ENCODE measurements around the gene CCBE1. TPM values are rescaled to one million over a fixed set of nuclear protein-coding genes. Genes with fewer than 3 reads are reported as not detected.

Gene CCBE1
- total and polyA plus RNA-seq, 5 experiments from 2014 or later = 0.36 TPM; not detected in 4

GRCh38 chr18:59467497-59467896 lies 229.7 kb downstream of the CCBE1 start:
- H3K27ac Mint-ChIP-seq = no peak overlapping the region
- ATAC-seq (no peak), DNase-seq (no peak)
- no peaks in the 10 kb centered on the region for H3K4me1 Mint-ChIP-seq
- no peak overlapping the region for H3K4me3 Mint-ChIP-seq
- H3K9me3 Mint-ChIP-seq = peaks cover 0 to under 1% (median 0%) of the 10 kb centered on the region in 9 donors
- no peaks in the 10 kb centered on the region for H3K36me3 Mint-ChIP-seq
- H3K27me3 Mint-ChIP-seq = peaks cover 2 to 19% (median 12%) of the 10 kb centered on the region in 5 donors
- POLR2A ChIA-PET = no interaction called here

- no peak overlapping the region for H3K4me3 Mint-ChIP-seq
- no peak overlapping the region for H3K27ac Mint-ChIP-seq
- POLR2A ChIA-PET = no interaction called here
- H3K27me3 Mint-ChIP-seq = peaks cover 2 to 19% (median 11%) of the 10 kb centered on the region in 5 donors
- no peaks in the 10 kb centered on the region for H3K9me3 Mint-ChIP-seq
- no peaks in the 10 kb centered on the region for H3K4me1 Mint-ChIP-seq
- no peak for DNase-seq
- H3K36me3 Mint-ChIP-seq = no peaks in the 10 kb centered on the region
- no peak for ATAC-seq
Observed at GRCh38 chr18:59466980-59467379, 230.2 kb downstream of the CCBE1 start.

GRCh38 chr18:59464486-59464885 lies 232.7 kb downstream of the CCBE1 start:
- no peak overlapping the region for H3K27ac Mint-ChIP-seq
- H3K9me3 Mint-ChIP-seq = no peaks in the 10 kb centered on the region
- ATAC-seq (no peak), DNase-seq (no peak)
- peaks cover 2 to 19% (median 11%) of the 10 kb centered on the region in 5 donors for H3K27me3 Mint-ChIP-seq
- H3K36me3 Mint-ChIP-seq = no peaks in the 10 kb centered on the region
- no peaks in the 10 kb centered on the region for H3K4me1 Mint-ChIP-seq
- POLR2A ChIA-PET = no interaction called here
- no peak overlapping the region for H3K4me3 Mint-ChIP-seq

- no peak overlapping the region for H3K4me3 Mint-ChIP-seq
- no peaks in the 10 kb centered on the region for H3K36me3 Mint-ChIP-seq
- POLR2A ChIA-PET = no interaction called here
- DNase-seq = no peak
- H3K4me1 Mint-ChIP-seq = no peaks in the 10 kb centered on the region
- no peak for ATAC-seq
- no peaks in the 10 kb centered on the region for H3K9me3 Mint-ChIP-seq
- no peak overlapping the region for H3K27ac Mint-ChIP-seq
- peaks cover 2 to 34% (median 12%) of the 10 kb centered on the region in 5 donors for H3K27me3 Mint-ChIP-seq
Observed at GRCh38 chr18:59461171-59461570, 236.1 kb downstream of the CCBE1 start.

GRCh38 chr18:59460072-59460420 lies 237.2 kb downstream of the CCBE1 start:
- POLR2A ChIA-PET = no interaction called here
- H3K27me3 Mint-ChIP-seq = peaks cover 2 to 23% (median 9%) of the 10 kb centered on the region in 5 donors
- no peaks in the 10 kb centered on the region for H3K36me3 Mint-ChIP-seq
- ATAC-seq = no peak
- DNase-seq = no peak
- no peak overlapping the region for H3K27ac Mint-ChIP-seq
- H3K4me1 Mint-ChIP-seq = no peaks in the 10 kb centered on the region
- H3K9me3 Mint-ChIP-seq = no peaks in the 10 kb centered on the region
- H3K4me3 Mint-ChIP-seq = no peak overlapping the region

- Mint-ChIP-seq H3K27ac (no peak overlapping the region), H3K9me3 (no peaks in the 10 kb centered on the region), H3K36me3 (no peaks in the 10 kb centered on the region), H3K4me1 (no peaks in the 10 kb centered on the region), H3K27me3 (peaks cover 2 to 18% (median 9%) of the 10 kb centered on the region in 5 donors), H3K4me3 (no peak overlapping the region)
- peak in 1 of 10 donors; percentile 0 for DNase-seq
- no peak for ATAC-seq
- POLR2A ChIA-PET = no interaction called here
Observed at GRCh38 chr18:59459369-59460071, 237.7 kb downstream of the CCBE1 start.

- no peak for DNase-seq
- H3K9me3 Mint-ChIP-seq = no peaks in the 10 kb centered on the region
Observed at GRCh38 chr18:59458575-59458974, 238.6 kb downstream of the CCBE1 start.

GRCh38 chr18:59456657-59457056 lies 240.6 kb downstream of the CCBE1 start:
- H3K4me3 Mint-ChIP-seq = no peak overlapping the region
- no peak overlapping the region for H3K27ac Mint-ChIP-seq
- H3K36me3 Mint-ChIP-seq = no peaks in the 10 kb centered on the region
- no peak for DNase-seq
- H3K9me3 Mint-ChIP-seq = no peaks in the 10 kb centered on the region
- peaks cover 0 to 16% (median 7%) of the 10 kb centered on the region in 5 donors for H3K27me3 Mint-ChIP-seq
- POLR2A ChIA-PET = no interaction called here
- no peaks in the 10 kb centered on the region for H3K4me1 Mint-ChIP-seq
- ATAC-seq = no peak

More at GRCh38 chr18:59458575-59458974, 238.6 kb downstream of the CCBE1 start:
- no peaks in the 10 kb centered on the region for H3K36me3 Mint-ChIP-seq
- peaks cover 2 to 16% (median 7%) of the 10 kb centered on the region in 5 donors for H3K27me3 Mint-ChIP-seq
- POLR2A ChIA-PET = no interaction called here
- H3K4me3 Mint-ChIP-seq = no peak overlapping the region
- ATAC-seq = no peak
- H3K27ac Mint-ChIP-seq = no peak overlapping the region
- H3K4me1 Mint-ChIP-seq = no peaks in the 10 kb centered on the region

GRCh38 chr18:59455728-59456276 lies 241.4 kb downstream of the CCBE1 start:
- DNase-seq (no peak), ATAC-seq (no peak)
- Mint-ChIP-seq H3K9me3 (no peaks in the 10 kb centered on the region), H3K4me1 (no peaks in the 10 kb centered on the region), H3K27ac (peak overlapping the region in 1 of 10 donors; percentile 60), H3K27me3 (peaks cover 0 to 16% (median 7%) of the 10 kb centered on the region in 5 donors), H3K4me3 (no peak overlapping the region), H3K36me3 (no peaks in the 10 kb centered on the region)
- POLR2A ChIA-PET = no interaction called here

- H3K9me3 Mint-ChIP-seq = no peaks in the 10 kb centered on the region
- no peaks in the 10 kb centered on the region for H3K36me3 Mint-ChIP-seq
- H3K27me3 Mint-ChIP-seq = peaks cover 0 to 16% (median 7%) of the 10 kb centered on the region in 5 donors
- no peaks in the 10 kb centered on the region for H3K4me1 Mint-ChIP-seq
- peak overlapping the region in 1 of 10 donors; percentile 71 for H3K27ac Mint-ChIP-seq
- ATAC-seq = no peak
- DNase-seq = no peak
- H3K4me3 Mint-ChIP-seq = no peak overlapping the region
- POLR2A ChIA-PET = no interaction called here
Observed at GRCh38 chr18:59454909-59455727, 242.1 kb downstream of the CCBE1 start.

GRCh38 chr18:59453468-59453961 lies 243.7 kb downstream of the CCBE1 start:
- peaks cover 0 to 9% (median 4%) of the 10 kb centered on the region in 5 donors for H3K27me3 Mint-ChIP-seq
- POLR2A ChIA-PET = no interaction called here

GRCh38 chr18:59451963-59452362 lies 245.3 kb downstream of the CCBE1 start:
- DNase-seq (no peak), ATAC-seq (no peak)
- H3K4me1 Mint-ChIP-seq = no peaks in the 10 kb centered on the region
- no peak overlapping the region for H3K27ac Mint-ChIP-seq
- peaks cover 0 to 6% (median 0%) of the 10 kb centered on the region in 5 donors for H3K27me3 Mint-ChIP-seq
- H3K9me3 Mint-ChIP-seq = no peaks in the 10 kb centered on the region
- H3K4me3 Mint-ChIP-seq = no peak overlapping the region
- no peaks in the 10 kb centered on the region for H3K36me3 Mint-ChIP-seq
- POLR2A ChIA-PET = no interaction called here

More at GRCh38 chr18:59453468-59453961, 243.7 kb downstream of the CCBE1 start:
- Mint-ChIP-seq H3K36me3 (no peaks in the 10 kb centered on the region), H3K9me3 (no peaks in the 10 kb centered on the region), H3K4me3 (no peak overlapping the region), H3K27ac (no peak overlapping the region), H3K4me1 (no peaks in the 10 kb centered on the region)
- ATAC-seq = no peak
- no peak for DNase-seq

GRCh38 chr18:59451073-59451472 lies 246.2 kb downstream of the CCBE1 start:
- Mint-ChIP-seq H3K9me3 (no peaks in the 10 kb centered on the region), H3K4me1 (no peaks in the 10 kb centered on the region), H3K27me3 (peaks cover 0 to 11% (median 0%) of the 10 kb centered on the region in 5 donors), H3K36me3 (no peaks in the 10 kb centered on the region), H3K4me3 (no peak overlapping the region), H3K27ac (no peak overlapping the region)
- DNase-seq (no peak), ATAC-seq (no peak)
- POLR2A ChIA-PET = no interaction called here

Data from naive thymus-derived CD8-positive, alpha-beta T cell (primary cell).